HG02884 (cell line): Measurements from ENCODE around the gene ESR2.
"Not testable (repeated sequence)": the region's sequence is repeated elsewhere in the genome, so short reads cannot be mapped to it uniquely, and the experiment has no call there.

Source experiments
- ATAC-seq: cut with Tn5 transposase; IDR thresholded peaks from one replicate; pipeline ENCODE4 v1.9.1; 2021; ENCODE audit warnings: mild to moderate bottlenecking, moderate library complexity; ENCODE audit not compliant: unreplicated experiment

Gene ESR2

GRCh38 chr14:64201296-64201695 lies 92.9 kb downstream of the ESR2 start:
- no peak for ATAC-seq

- ATAC-seq: no peak
Measured at GRCh38 chr14:64200170-64200569, 94.0 kb downstream of the ESR2 start.

DNA sequence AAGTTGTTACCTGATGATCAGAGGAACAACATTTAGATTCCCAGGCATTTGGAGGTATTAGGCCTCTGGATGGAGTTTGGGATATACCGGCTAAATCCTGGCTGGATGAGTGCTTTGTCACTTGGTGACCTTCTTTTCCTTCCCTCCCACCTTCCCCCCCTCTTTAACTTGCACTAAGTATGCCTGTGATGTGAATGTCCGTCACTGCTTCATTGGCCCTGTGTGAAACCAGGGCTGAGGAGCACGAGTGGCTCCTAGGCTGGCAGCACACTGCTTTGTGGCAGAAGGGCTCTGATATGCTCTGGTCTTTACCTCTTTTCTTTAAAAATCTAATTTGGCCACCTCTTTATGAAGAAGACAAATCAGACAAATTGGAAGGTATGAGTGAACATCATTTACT lies 95.7 kb downstream of the ESR2 start:
- no peak for ATAC-seq

- ATAC-seq: no peak
Measured at GRCh38 chr14:64197996-64198395, 96.2 kb downstream of the ESR2 start.

GRCh38 chr14:64196814-64197411 lies 97.3 kb downstream of the ESR2 start:
- peak; percentile 51 for ATAC-seq

- ATAC-seq: no peak
Measured at GRCh38 chr14:64196056-64196455, 98.1 kb downstream of the ESR2 start.

- ATAC-seq: peak; percentile 62
Measured at GRCh38 chr14:64195199-64195598, 99.0 kb downstream of the ESR2 start.

DNA sequence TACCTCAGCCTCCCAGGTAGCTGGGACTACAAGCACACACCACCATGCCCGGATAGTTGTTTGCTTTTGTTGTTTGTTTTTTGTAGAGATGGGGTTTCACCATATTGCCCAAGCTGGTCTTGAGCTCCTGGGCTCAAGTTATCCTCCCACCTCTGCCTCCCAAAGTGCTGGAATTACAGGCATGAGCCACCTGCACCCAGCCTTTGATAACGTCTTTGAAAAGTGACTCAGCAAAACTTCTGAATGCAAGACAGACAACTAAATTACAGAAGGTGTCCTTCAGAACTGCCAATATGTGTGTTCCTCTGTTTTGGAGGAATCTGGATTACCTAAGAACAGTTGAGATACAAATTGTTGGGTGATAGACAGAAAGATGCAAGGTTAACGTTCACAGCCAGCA lies 99.8 kb downstream of the ESR2 start:
- no peak for ATAC-seq

DNA sequence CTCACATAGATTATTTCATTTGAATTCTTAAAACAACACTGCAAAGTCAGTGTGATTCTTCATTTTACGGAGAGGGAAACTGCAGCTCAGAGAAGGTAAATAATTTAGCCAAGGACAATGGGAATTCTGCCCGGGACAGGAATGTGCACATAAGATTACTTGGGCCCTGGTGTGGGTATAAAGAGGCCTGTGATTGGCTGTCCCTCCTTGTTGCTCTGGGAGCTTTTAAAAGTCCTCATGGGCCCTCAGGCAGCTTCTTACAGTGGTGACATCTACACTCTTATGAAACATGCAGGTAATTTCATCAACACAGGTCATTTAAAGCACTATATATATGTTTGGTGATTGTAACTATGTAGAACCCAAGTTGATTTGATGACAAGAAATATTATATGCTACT lies 100.3 kb downstream of the ESR2 start:
- no peak for ATAC-seq

- no peak for ATAC-seq
Measured at GRCh38 chr14:64191756-64192155, 102.4 kb downstream of the ESR2 start.

DNA sequence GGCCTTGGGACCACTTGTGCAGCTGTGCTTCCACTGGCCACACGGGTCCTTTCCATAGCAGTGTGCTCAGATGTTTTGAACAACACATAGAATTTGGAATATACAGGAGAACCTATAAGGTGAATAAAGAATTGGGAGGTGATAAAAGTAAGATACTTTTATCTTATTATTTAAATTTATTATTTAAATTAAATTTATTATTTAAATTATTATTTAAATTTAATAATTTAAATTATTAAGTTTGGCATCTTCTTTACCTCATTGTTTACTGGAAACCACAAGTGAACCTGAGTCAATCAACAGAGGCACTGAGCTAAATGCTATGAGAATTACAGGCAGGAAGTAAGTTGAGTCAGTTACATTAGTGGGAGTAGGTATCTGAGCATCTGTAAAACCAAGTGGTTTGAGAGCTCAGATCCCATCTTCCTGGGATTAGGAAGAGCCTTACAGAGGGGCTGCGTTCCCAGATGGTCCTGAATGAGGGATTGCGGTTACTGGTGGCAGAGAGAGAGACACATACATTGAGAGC lies 103.1 kb downstream of the ESR2 start:
- no peak for ATAC-seq

- no peak for ATAC-seq
Measured at GRCh38 chr14:64187331-64187730, 106.8 kb downstream of the ESR2 start.

GRCh38 chr14:64186231-64187129 lies 107.7 kb downstream of the ESR2 start:
- no peak for ATAC-seq

- ATAC-seq: no peak
Measured at GRCh38 chr14:64185184-64185583, 109.0 kb downstream of the ESR2 start.

DNA sequence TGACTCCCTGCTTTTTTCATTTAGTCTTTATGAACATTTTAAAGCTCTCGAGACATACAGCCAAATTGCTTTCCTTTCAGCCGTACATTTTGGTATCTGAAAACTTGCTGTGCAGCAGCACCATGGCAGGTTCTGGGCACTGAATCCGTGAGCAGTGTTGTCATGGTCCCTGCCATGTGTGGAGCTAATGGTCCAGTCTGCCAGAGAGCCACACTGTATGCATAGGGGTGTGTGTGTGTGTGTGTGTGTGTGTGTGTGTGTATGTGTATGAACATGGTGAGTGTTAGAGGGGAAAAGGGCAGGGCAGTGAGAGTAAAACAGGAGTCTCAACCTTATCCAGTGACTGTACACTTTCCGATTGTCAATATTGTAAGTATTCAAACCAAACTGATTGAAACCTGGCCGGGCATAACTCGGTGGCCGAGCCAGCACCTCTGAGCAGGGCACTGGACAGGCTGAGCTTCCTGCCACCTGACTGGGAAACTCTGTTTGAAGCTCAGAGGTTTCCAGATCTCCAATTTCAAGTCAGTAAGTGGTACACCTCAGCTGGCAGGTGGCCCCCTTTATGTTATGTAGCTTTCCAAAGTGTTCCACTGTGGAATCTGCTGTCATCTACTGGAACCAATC lies 110.0 kb downstream of the ESR2 start:
- no peak for ATAC-seq

- not testable (repeated sequence) for ATAC-seq
Measured at GRCh38 chr14:64182908-64183307, 111.3 kb downstream of the ESR2 start.

DNA sequence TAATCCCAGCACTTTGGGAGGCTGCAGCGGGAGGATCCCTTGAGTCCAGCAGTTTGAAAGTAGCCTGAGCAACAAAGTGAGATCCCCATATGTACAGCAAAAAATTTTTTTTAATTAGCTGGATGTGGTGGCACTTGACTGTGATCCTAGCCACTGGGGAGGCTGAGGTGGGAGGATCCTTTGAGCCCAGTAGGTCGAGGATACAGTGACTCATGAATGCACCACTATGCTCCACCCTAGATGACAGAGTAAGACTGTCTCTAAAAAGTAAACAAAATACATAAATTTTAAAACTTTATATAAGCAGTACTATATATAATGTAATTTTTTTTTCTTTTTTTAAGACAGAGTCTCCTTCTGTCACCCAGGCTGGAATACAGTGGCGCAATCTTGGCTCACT lies 115.4 kb downstream of the ESR2 start:
- no peak for ATAC-seq

DNA sequence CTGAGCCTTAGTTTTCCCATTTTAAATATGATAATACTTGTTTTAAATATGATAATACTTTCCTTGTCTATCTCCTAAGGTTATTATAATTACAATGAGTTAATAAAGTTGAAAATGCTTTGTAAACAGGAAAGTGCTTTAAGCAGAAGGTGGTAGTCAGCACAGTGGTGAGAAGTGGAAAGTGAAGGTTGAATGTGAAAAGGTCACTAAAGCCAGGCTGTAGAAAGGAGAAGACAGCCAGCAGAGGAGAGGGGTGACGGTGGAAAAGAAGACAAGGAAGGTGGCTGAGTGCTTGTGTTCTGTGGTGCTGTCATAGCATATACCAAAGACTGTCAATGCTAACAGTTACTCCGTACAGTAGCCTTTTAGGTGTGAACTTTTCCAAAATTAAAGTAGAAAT lies 117.8 kb downstream of the ESR2 start:
- ATAC-seq: no peak

GRCh38 chr14:64174922-64175782 lies 119.0 kb downstream of the ESR2 start:
- ATAC-seq: no peak

DNA sequence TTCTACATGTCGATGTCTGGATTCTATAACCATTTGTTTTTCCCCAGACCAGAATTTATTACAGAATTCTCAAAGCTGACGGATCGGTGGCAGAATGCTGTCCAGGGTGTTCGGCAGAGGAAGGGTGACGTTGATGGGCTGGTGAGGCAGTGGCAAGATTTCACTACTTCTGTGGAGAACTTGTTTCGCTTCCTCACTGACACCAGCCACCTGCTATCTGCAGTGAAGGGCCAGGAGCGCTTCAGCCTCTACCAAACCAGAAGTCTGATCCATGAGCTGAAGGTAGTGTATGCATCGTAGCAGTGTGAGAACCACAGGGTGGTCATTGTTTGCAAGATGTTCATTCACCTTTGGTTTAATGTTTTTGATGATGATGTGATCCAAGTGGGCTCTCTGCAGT lies 124.0 kb downstream of the ESR2 start:
- ATAC-seq: no peak

DNA sequence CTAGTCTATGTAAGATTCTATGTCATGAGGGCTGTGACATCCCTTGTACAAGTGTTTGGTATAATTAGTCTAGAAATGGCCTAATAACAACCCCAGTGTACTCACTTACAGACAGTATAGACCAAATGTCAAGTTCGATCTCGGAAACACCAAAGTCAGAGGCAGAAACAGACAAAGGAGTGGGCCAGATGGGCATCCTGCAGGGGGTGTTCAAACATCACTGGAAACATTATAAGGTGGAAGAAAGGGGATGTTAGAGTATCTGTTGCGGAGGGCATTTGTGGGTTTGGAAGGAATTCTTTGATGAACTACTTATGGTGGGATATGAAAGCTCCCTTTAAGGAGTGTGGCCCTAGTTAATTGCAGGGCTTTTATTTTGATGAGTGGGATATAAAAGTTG lies 134.6 kb downstream of the ESR2 start:
- no peak for ATAC-seq
